PC-3 (cell line): ENCODE results near the gene PGA5.
"Not testable (repeated sequence)": the region's sequence is repeated elsewhere in the genome, so short reads cannot be mapped to it uniquely, and the experiment has no call there.

Experiments
- EZH2phosphoT487 ChIP-seq: fragments of 300-600 bp; sonication (generic); IDR thresholded peaks from 2 replicates; pipeline ENCODE4 v1.6.1; 2018; ENCODE audit warnings: mild to moderate bottlenecking, antibody characterized with exemption, low read length, borderline replicate concordance
- TF ChIP-seq, protein P1 (sequence below): fragments of 300-600 bp; sonication (generic); conservative IDR thresholded peaks from 2 replicates; pipeline ENCODE4 v1.5.1; 2017; ENCODE audit warnings: antibody characterized with exemption, low read depth, mild to moderate bottlenecking, low read length

DNA sequence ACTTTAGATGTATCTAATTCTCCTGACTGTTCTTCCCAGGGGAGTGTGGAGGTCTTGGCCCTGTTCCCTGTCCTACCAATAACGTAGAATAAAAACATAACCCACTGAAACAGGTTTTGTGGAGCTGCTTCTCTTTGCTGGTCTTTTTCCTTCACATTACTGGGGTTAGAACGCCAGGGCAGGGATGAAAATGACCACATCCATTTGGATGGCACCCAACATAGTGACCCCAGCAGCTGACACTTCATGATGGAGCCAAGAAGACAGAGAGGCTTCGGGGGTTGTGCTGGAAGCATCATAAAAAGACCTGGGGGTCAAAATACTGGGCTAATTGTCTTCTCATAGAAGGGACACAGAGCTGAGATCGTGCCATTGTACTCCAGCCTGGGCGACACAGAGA lies 9.4 kb upstream of the PGA5 start:
- TF ChIP-seq, protein P1, sequence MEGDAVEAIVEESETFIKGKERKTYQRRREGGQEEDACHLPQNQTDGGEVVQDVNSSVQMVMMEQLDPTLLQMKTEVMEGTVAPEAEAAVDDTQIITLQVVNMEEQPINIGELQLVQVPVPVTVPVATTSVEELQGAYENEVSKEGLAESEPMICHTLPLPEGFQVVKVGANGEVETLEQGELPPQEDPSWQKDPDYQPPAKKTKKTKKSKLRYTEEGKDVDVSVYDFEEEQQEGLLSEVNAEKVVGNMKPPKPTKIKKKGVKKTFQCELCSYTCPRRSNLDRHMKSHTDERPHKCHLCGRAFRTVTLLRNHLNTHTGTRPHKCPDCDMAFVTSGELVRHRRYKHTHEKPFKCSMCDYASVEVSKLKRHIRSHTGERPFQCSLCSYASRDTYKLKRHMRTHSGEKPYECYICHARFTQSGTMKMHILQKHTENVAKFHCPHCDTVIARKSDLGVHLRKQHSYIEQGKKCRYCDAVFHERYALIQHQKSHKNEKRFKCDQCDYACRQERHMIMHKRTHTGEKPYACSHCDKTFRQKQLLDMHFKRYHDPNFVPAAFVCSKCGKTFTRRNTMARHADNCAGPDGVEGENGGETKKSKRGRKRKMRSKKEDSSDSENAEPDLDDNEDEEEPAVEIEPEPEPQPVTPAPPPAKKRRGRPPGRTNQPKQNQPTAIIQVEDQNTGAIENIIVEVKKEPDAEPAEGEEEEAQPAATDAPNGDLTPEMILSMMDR = not testable (repeated sequence)
- not testable (repeated sequence) for TF ChIP-seq EZH2phosphoT487
